GM11168 (cell line): Measurements from ENCODE around the gene VWA3A.
"Not testable (repeated sequence)": the region's sequence is repeated elsewhere in the genome, so short reads cannot be mapped to it uniquely, and the experiment has no call there.

Experiments used
- in situ Hi-C: fragments of 300-500 bp; cut with MboI; formaldehyde crosslinking; loops from one replicate; pipeline ENCODE4 v1.12.0; 2022; ENCODE audit warnings: low sequenced_read_pairs; ENCODE audit not compliant: unreplicated experiment

Gene VWA3A

DNA sequence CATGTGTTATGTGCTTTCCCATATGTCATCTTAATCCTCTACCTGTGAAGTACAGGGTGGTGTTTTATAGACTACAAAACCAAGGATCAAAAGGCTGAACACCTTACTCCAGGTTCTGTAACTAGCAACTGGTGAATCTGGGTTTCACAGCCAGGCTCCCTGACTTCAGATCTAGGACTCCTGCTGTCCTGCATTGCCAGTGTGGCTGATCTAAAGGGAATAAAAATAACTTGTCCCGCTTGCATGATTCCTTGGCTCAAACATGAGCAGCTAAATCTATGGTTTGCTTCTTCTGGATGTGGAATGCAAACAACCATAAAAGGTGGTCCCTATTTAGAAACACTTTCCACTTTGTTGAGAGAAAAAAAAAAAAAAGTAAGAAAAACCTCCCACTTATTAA, 3.7 kb upstream of the VWA3A start:
- in situ Hi-C loops: no loop called here

DNA sequence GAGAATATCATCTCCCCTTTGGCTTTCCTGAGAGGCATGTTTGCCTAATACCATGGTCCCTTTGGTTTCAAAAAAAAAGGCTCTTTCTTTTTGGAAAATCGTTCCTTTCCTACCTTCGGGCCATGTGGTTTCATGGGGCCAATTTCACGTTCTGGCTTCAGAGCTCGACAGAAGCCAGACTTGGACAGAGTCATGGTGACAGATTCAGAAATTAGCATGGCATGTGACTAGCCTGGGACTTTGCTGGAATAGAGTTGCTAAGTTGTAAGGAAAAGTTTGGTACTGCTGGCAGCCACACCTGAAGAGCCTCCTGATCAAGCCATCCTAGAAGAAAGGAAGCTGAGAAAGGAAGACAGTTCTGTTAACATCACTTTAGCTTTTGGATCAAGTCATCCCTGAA, 2.4 kb upstream of the VWA3A start:
- in situ Hi-C loops: no loop called here

DNA sequence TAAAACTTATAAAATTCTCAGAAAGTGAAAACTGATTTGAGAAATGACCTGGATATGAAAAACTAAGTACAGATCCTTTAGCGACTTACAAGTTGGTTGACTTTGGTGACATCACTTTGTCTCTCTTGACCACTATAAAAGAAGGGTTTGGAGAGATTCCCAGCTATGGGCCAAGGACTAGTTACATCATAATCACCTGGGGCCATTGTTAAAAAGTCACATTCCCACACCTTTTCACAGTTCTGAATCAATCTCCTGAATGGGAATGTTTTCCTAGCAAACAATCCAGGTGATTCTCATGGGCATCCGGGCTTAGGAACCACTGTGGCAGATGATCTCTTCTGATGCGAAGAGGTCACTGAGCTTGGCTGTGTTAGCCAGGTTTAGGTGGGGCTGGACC, 620 bp upstream of the VWA3A start:
- in situ Hi-C loops: no loop called here

DNA sequence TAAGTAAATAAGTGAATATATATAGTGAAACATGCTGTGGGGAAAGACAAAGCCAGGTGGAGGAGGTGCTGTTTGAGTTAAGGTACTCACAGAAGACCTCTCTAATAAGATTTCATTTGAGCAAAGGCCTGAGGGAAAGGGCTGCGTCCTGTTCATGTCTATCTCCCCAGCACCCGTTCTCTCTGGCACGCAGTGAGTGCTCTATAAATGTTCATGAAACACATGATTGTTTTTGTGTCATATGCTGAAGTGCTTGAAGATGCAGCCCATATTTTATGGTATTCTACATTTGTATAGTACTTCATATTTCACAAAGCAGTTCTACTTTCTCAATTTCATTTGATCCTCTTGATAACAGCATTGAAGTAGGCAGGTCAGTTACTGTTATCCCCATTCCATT, 990 bp downstream of the VWA3A start:
- in situ Hi-C loops: no loop called here

DNA sequence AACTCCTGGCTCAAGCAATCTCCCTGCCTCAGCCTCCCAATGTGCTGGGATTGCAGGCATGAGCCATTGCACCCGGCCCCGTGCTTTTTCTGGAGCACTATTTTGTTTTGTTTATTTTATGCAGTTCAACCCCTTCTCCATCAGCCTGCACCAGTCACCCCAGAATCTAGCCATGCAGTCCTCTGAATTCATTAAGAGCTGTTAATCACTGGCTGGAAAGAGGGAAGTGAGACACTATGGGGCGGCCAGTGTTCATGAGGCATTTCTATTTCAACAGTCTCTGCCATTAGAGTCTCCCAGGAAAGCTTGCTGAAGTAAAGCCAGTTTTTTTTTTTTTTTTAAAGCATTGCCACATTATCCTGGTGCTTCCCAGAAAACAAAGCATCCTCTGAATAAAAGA, 1.7 kb downstream of the VWA3A start:
- in situ Hi-C loops: no loop called here

DNA sequence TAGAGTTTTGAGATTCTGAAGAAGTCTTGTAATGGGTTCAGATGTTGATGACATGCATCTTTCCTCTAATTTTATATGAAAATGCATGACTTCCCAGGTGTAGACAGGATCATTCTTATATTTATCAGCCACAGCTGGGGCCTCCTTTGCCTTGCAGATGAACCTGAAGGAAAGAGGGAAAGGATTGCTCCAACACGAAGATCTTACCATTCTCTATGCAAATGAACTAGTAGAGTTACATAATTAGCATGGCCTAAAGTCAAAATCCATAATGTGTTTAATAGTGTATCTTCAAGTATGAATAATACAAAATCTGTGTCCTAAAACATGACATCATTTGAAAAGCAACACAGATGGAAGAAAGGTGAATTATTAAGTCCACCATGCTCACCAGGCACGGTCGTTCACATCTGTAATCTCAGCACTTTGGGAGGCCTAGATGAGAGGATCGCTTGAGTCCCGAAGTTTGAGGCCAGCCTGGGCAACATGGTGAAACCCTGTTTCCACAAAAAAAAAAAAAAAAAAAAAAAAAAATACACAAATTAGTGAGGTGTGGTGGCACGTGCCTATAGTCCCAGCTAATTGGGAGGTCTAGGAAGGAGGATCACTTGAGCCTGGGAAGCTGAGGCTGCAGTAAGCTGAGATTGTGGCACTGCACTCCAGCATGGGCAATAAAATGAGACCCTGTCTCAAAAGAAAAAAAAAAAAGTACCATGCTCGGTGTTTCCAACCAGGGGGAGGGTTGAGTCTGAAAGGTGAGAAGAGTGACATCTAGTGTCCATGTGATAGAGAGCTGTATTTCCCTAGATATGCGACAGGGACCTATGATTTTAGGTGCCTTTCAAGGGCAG, 6.3 kb downstream of the VWA3A start:
- in situ Hi-C loops: no loop called here

DNA sequence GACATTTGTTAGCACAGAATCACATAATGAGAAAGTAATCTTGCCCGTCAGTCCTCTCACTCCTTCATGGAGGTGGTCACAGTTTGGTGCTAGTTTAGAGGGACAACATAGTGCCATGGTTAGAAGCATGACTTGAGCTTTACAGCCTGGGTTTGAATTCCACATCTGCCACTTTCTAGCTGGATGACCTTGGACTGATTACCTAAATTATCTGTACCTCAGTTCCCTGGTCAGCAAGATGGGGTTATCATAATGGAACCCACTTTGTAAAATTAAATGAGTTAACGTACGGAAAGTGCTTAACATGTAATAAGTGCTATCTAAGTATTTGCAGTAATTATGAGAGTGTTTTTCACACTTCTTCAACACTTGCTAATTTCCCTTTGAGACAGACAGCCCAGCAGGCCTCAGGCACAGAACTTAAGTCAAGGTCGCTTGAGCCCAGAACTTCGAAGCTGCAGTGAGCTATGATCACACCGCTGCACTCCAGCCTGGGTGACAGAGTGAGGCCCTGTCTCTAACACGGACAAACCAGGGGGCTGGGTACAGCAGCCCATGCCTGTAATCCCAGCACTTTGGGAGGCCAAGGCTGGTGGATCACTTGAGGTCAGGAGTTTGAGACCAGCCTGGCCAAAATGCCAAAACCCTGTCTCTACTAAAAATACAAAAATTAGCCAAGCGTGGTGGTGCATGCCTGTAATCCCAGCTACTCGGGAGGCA, 7.1 kb downstream of the VWA3A start:
- in situ Hi-C loops: no loop called here

DNA sequence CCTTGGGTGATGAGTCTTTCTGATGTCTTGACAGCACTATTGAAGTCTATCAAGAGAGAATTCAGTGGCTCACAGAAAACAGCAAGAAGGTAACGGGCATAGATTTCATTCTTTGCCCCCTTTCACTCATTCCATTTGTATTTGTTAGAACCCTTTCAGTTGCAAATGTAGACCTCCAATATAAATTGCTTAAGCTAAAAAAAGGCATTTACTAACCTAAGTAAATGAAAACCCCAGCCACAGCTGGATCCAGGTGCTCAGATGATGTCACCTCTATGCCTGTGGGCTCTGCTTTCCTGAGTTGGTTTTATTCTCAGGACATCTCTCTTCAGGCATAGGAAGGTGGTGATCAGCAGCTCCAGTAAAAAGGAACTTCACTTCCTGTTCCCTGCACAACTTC, 11.1 kb downstream of the VWA3A start:
- in situ Hi-C loops: loop anchor here (10.0 kb wide), 1 partner anchor 81 kb away; no protein-coding TSS in a partner anchor

DNA sequence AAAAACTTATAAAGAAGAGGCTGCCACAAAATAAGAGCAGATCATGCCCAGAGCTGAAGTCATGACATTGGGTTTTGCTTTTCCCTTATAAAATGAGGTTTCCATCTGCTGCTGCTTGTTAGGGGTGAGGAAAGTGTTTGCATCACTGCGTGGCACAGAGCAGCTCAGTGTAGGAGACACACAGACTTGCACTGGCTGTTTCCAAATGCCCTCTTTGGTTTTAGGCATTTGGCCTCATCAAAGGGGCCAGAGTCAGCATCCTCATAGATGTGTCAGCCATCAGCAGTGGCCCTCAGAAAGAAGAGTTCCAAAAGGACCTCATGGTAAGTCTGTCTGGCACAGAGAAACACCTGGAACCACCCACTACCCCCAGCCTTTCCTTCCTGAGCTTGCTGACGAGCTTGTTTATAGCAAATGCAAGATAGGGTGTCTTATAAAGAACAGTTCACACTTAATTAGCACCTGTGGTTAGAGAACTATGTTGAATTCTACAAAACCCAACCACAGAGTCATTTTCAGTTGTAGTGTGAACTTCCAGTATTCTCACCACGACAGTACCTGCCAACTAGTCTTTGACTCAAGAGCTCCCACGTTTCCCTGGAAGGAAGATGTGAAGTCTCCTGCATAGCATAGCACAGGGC, 17.0 kb downstream of the VWA3A start:
- in situ Hi-C loops: loop anchor here (5.0 to 10.0 kb wide), 2 partner anchors 75 to 112 kb away; no protein-coding TSS in a partner anchor

DNA sequence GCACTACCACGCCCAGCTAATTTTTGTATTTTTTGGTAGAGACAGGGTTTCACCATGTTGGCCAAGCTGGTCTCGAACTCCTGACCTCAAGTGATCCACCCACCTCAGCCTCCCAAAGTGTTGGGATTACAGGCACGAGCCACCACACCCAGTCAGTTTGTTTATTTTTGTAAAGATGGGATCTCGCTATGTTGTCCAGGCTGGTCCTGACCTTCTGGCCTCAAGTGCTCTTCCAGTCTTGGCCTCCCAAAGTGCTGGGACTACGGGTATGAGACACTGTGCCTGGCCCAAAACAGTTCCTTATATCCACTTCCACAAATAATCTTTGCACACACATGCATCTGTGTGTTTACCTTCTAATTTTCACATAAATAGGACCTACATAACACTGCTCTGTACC, 19.3 kb downstream of the VWA3A start:
- in situ Hi-C loops: not testable (repeated sequence)

DNA sequence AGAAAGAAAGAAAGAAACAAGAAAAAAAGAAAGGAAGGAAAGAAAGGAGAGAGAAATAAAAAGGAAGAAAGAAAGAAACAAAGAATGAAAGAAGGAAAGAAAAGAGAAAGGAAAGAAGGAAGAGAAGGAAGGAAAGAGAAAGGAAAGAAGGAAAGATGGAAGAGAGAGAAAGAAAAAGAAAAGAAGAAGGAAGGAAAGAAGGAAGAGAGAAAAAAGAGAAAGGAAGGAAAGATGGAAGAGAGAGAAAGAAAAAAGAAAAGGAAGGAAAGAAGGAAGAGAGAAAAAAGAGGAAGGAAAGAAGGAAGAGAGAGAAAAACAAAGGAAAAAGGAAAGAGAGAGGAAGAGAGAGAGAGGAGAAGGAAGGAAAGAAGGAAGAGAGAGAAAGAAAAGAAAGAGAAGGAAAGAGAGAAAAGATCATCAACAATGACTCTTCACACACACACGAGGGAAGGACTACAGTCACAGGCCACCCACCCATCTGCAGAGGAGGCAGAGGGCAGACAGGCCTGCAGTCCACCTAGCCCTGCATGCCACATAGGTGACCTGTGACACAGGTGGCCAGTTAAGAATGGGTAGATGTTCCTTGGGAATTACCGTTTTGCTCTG, 23.9 kb downstream of the VWA3A start:
- in situ Hi-C loops: no loop called here

DNA sequence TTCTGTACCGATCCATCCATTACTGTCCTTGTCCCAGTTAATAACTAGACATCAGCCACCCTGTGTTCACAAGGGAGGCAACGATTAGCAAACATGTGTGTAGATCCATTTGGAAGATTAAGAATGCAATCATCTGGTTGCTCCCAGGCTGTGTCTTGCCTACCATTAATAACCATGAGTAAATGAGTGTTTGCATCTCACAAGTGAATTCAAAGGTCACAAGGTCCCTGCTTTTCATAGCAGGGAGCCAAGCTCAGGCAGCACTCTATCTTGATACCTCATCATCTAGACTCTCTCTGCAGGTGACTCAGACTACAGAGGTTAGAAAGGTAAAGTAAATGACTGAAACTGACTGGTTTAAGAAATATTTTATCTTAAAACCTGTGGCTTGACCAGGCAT, 25.3 kb downstream of the VWA3A start:
- in situ Hi-C loops: no loop called here

DNA sequence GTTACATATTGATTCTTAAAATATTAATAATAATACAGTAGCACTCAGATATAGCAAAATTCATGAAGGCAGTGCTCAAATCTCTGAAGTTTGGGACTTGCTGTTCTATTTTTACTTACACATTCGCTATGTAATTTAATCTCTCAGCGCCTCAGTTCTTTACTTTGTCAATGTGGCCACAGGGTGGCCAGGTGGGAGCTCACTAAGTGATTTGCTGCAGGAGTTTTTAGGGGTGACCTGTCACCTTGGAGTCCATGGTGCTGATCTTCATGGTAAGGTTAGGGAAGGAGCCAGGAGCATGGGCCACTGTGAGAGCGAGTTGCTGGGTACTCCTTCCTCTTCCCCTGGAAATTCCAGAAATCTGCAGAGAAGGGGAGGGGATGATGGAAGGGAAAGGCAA, 28.1 kb downstream of the VWA3A start:
- in situ Hi-C loops: no loop called here

DNA sequence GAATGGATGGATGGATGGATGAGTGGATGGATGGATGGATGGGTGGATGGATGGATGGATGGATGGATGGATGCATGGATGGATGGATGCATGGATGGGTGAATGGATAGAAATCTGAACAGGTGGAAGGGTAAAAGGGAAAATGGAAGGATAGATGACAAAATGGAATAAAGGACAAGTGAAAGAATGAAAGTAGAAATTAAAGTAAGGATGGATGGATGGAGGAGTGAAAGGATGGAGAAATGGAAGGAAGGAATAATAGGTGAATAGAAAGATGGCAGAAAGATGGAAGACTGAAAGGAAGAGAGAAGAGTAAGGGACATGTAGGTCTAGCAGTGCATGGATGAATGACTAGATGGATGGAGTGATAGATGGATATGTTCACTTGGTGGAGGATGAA, 29.9 kb downstream of the VWA3A start:
- in situ Hi-C loops: no loop called here

DNA sequence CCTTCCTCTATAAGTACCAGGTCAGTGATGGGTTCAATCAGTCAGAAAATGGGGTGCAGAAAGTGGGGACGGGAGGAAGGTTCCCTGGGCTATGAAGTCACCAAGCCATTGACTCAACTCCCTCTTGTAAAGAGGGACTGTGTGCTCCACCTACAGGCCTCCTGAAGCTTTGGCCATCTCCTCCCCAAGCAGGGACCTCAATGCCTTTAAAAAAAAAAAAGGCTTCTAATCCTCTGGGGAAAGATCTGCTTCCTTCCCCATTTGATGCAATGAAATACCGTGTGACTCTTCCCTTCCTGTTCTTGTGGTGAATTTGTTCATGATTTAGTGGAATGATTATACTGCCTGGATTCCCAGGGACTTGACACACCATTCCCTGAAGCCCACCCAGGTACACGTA, 30.8 kb downstream of the VWA3A start:
- in situ Hi-C loops: no loop called here

DNA sequence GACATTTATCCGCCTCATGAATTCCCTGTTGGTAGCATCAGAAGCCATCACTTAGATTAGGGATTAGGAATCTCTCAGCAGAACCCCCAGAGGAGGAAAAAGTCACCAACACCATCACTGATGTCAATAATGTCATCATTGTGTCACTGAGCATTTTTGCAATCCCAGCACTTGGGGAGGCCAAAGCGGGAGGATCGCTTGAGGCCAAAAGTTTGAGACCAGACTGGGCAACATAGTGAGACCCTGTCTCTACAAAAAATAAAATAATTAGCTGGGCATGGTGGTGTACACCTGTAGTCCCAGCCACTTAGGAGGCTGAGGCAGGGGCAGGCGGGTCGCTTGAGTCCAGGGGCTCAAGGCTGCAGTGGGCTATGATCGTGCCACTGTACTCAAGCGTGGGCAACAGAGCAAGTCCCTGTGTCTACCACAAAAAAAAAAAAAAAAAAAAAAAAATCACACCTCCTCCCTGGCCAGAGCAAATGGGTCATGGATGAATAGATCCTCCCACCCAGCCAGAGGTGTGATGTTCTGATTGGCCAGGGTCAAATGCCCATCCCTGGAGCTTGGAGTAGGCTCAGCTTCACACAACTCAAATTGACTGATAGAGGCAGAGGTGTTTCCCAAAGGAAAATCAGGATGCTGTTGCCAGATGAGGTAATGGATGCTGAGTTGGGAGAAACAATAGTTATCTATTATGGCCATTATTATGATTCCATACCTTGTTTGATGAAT, 31.6 kb downstream of the VWA3A start:
- in situ Hi-C loops: no loop called here

DNA sequence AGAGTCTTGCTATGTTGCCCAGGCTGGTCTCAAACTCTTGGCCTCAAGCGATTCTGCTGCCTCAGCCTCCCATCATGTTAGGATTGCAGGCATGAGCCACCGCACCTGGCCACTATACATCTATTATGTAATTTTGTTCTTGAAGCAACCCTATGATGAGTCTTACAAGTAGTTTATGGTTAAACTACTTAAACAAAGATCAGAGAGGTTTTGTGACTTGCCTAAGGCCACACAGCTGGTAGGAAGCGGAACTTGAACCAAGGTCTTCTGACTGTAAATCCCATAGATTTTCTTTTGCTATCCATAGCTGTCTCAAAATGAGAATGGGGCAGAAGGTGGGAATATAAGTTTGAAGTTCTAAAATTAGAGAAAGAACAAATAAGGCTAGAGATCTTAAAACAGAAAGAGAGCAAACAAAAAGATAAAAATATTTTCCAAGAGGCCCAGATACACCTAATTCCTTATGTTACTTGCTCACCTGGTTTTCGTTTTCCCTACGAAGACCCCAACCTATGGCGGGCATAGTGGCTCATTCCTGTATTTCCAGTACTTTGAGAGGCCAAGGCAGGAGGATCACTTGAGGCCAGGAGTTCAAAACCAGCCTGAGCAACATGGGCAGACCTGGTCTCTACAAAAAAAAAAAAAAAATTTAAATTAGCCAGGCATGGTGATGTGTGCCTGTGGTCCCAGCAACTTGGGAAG, 32.4 kb downstream of the VWA3A start:
- in situ Hi-C loops: no loop called here

DNA sequence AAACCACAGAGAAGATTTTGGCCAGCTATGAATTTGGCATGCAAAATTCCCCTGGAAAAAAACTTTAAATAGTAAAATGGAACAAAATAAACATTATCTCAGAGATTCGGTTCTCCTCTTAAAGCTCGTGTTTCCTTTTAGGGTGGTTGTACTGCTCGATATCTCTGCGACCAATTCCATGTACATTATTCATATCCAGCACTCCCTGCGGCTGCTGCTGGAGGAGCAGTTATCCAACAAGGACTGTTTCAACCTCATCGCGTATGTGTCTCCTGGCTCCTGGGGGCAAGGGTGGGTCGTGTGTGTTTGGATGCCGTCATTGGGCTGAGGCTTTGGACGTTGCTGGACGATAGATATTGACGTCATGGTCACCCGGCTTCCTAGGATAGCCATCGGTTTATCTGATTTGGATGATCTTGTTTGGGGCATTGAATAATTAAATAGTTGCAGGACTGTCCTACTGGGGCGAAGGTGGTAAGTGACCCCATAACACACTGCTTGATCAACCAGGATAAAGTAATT, 33.8 kb downstream of the VWA3A start:
- in situ Hi-C loops: no loop called here

DNA sequence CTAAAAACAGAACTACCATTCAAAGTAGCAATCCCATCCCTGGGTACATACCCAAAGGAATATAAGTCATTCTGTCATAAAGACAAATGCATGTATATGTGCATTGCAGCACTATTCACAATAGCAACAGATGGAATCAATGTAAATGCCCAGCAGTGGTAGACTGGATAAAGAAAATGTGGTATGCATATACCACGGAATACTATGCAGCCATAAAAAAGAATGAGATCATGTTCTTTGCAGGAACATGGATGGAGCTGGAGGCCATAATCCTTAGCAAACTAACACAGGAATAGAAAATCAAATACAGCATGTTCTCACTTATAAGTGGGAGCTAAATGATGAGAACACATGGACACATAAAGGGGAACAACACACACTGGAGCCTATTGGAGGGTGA, 36.2 kb downstream of the VWA3A start:
- in situ Hi-C loops: not testable (repeated sequence)
